Caco-2 (cell line): ENCODE results near the gene CAMK1D. TPM values are rescaled to one million over a fixed set of nuclear protein-coding genes. Genes with fewer than 3 reads are reported as not detected.
A peak's percentile ranks its signal among the peaks of the same experiment; 100 is the strongest.

Experiments used
- BruUV-seq: library from RNA; stranded (reverse); fragments of 400-500 nt; replicated peaks from 2 replicates; lab custom pipeline; 2021; lab: Mats Ljungman, UMichigan
- CTCF ChIA-PET: fragments of 300-600 bp; sonication (Branson Sonifier 250); formaldehyde crosslinking; loops from one replicate; lab custom pipeline; 2022; ENCODE audit warnings: antibody characterized with exemption; lab: Charles Lee
- POLR2A ChIA-PET: fragments of 300-600 bp; sonication (Branson Sonifier 250); formaldehyde crosslinking; loops from one replicate; lab custom pipeline; 2022; ENCODE audit warnings: antibody characterized with exemption; lab: Charles Lee
- DNase-seq, 2 experiments: peaks; one replicate each; pipeline versions ENCODE4 v3.0.0 to v3.0.0-alpha.2; 2020 to 2022
- H3K27me3 ChIP-seq: replicated peaks from 2 replicates; pipeline ENCODE4 v1.6.0; 2011; ENCODE audit warnings: low read length; ENCODE audit not compliant: control insufficient read depth, insufficient read depth
- H3K36me3 ChIP-seq: 2 replicates; pipeline ENCODE4 v1.5.1; 2011; ENCODE audit warnings: low read length; ENCODE audit not compliant: control insufficient read depth, insufficient read depth
- H3K4me1 ChIP-seq: fragments of 250-450 bp; sonication (Bioruptor Pico); 2 replicates; pipeline ENCODE4 v1.5.1; 2020; ENCODE audit warnings: mild to moderate bottlenecking
- H3K4me3 ChIP-seq: 2 replicates; pipeline ENCODE4 v1.5.1; 2011; ENCODE audit warnings: low read depth, mild to moderate bottlenecking, control low read depth, low read length
- H3K9me3 ChIP-seq: fragments of 250-450 bp; sonication (Bioruptor Pico); 2 replicates; pipeline ENCODE4 v1.5.1; 2020; ENCODE audit warnings: mild to moderate bottlenecking, moderate library complexity
- H3K27ac Mint-ChIP-seq: one replicate; pipeline ENCODE4 v1.8.0; 2022; ENCODE audit warnings: mixed read lengths; ENCODE audit not compliant: unreplicated experiment
- H3K27me3 Mint-ChIP-seq: one replicate; pipeline ENCODE4 v1.8.0; 2022; ENCODE audit warnings: mixed read lengths; ENCODE audit not compliant: insufficient read depth, unreplicated experiment
- H3K36me3 Mint-ChIP-seq: one replicate; pipeline ENCODE4 v1.8.0; 2022; ENCODE audit warnings: mild to moderate bottlenecking, mixed read lengths; ENCODE audit not compliant: insufficient read depth, unreplicated experiment
- H3K4me1 Mint-ChIP-seq: one replicate; pipeline ENCODE4 v1.8.0; 2022; ENCODE audit warnings: low read depth, mixed read lengths; ENCODE audit not compliant: unreplicated experiment
- H3K4me3 Mint-ChIP-seq: one replicate; pipeline ENCODE4 v1.8.0; 2022; ENCODE audit warnings: mild to moderate bottlenecking, moderate library complexity, mixed read lengths; ENCODE audit not compliant: unreplicated experiment
- H3K9me3 Mint-ChIP-seq: one replicate; pipeline ENCODE4 v1.8.0; 2022; ENCODE audit warnings: mixed read lengths; ENCODE audit not compliant: unreplicated experiment
- intact Hi-C: fragments of 100-400 bp; cut with micrococcal nuclease; formaldehyde crosslinking; loops from one replicate; pipeline ENCODE4 v1.10.0; 2022; ENCODE audit not compliant: unreplicated experiment
- total RNA-seq: library from RNA; stranded (reverse); gene quantifications from 2 replicates; pipeline ENCODE4 v1.2.3, GENCODE V29; 2022
- TF ChIP-seq, protein P1 (sequence below), 2 experiments: fragments of 200-600 bp in 1 of 2; IDR thresholded peaks; 1 replicate in 1 of 2; 2 replicates in 1 of 2; pipeline versions ENCODE4 v1.5.1 to v1.8.0; 2011 to 2022; ENCODE audit warnings: antibody characterized with exemption in 1 of 2, control low read depth in 1 of 2, inconsistent platforms in 1 of 2, low read depth in 1 of 2, low read length in 1 of 2, mild to moderate bottlenecking in 1 of 2, moderate library complexity in 1 of 2; ENCODE audit not compliant: insufficient read depth in 1 of 2, severe bottlenecking in 1 of 2, unreplicated experiment in 1 of 2

Gene CAMK1D
- total RNA-seq, 1 experiment from 2014 or later: 10.9 TPM

DNA sequence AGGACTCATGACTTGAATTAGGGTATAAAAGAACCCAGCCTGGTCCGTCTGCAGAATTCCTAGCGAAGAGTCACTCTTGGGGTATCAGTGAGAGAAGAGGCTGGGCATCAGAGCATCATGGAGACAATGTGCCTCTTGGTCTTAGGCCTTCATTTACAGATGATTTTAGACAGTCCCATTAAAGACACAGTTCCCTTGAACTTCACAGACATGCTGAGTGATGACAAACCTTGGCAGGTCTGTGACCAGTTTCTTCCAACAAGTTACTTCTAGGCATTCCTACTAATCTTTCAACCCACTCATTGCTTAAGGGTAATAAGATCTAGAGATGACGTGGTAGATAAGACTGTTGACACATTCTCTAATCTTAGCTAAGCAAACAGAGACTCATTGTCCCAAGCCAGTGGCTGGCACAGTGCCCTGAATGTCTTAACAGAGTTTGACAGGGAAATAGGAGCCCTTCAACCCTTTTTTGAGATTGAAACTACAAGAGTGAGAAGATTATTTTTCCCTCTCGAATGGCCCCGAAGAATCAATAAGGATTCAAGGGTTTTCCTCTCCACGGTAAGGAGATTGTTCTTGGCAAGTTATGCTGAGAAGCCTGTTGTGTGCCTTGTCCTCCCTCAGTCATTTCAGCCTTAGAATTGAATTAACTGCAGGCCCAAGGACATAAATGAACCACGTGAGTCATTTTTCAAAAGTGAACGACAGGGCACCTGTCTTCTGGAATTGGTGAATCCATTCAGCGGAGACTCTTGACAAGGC, 371.1 kb downstream of the CAMK1D start:
- intact Hi-C loops: loop anchor here (1.0 to 5.0 kb wide), 2 partner anchors 31 to 257 kb away; no protein-coding TSS in a partner anchor
- peaks cover 26% of the 10 kb centered on the region for H3K4me1 ChIP-seq
- peak overlapping the region; percentile 53 for H3K4me3 Mint-ChIP-seq
- H3K27ac Mint-ChIP-seq: peak overlapping the region; percentile 91
- POLR2A ChIA-PET: no interaction called here
- H3K27me3 ChIP-seq: no peaks in the 10 kb centered on the region
- peaks cover 12% of the 10 kb centered on the region; the same call in 1 of the 2 replicates for H3K9me3 ChIP-seq
- TF ChIP-seq, protein P1, sequence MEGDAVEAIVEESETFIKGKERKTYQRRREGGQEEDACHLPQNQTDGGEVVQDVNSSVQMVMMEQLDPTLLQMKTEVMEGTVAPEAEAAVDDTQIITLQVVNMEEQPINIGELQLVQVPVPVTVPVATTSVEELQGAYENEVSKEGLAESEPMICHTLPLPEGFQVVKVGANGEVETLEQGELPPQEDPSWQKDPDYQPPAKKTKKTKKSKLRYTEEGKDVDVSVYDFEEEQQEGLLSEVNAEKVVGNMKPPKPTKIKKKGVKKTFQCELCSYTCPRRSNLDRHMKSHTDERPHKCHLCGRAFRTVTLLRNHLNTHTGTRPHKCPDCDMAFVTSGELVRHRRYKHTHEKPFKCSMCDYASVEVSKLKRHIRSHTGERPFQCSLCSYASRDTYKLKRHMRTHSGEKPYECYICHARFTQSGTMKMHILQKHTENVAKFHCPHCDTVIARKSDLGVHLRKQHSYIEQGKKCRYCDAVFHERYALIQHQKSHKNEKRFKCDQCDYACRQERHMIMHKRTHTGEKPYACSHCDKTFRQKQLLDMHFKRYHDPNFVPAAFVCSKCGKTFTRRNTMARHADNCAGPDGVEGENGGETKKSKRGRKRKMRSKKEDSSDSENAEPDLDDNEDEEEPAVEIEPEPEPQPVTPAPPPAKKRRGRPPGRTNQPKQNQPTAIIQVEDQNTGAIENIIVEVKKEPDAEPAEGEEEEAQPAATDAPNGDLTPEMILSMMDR (IDR thresholded peaks at IDR 0.05; ENCODE audit: insufficient read depth in 1 of 2, low read depth in 1 of 2, low read length in 1 of 2, severe bottlenecking in 1 of 2, unreplicated experiment in 1 of 2): no peak
- peak; percentile 84 to 91 for DNase-seq
- peaks cover 22% of the 10 kb centered on the region for H3K36me3 Mint-ChIP-seq
- no peaks in the 10 kb centered on the region for H3K36me3 ChIP-seq
- no peaks in the 10 kb centered on the region for H3K27me3 Mint-ChIP-seq
- BruUV-seq: no TSS peak
- H3K9me3 Mint-ChIP-seq: peaks cover 9% of the 10 kb centered on the region
- CTCF ChIA-PET: interaction anchor here (0.6 to 1.0 kb wide), 5 partner anchors 13 to 337 kb away, joined by 3 to 6 read pairs (median 4); no protein-coding TSS in a partner anchor
- H3K4me1 Mint-ChIP-seq: peaks cover 30% of the 10 kb centered on the region
- H3K4me3 ChIP-seq: no peak overlapping the region

DNA sequence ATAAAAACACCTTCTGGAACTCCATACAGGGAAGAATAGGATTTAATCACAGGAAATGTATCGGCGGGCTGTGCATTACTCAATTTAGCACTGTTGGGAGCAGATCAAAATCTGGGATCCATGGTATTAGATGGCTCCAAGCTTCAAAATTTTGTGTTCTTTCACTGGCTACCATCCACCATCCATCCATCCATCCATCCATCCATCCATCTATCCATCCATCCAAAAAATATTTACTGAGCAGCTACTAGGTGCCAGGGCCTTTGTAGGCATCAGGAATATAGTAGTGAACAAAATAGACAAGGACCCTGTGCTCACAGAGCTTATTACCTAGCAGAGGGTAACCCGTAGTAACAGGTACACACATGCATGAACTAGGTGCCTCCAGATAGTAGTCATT, 372.0 kb downstream of the CAMK1D start:
- Histone ChIP-seq H3K9me3 (peaks cover 12% of the 10 kb centered on the region; the same call in 1 of the 2 replicates), H3K4me3 (no peak overlapping the region), H3K36me3 (no peaks in the 10 kb centered on the region), H3K27me3 (no peaks in the 10 kb centered on the region), H3K4me1 (peaks cover 26% of the 10 kb centered on the region)
- Mint-ChIP-seq H3K9me3 (peaks cover 9% of the 10 kb centered on the region), H3K4me1 (peaks cover 30% of the 10 kb centered on the region), H3K4me3 (peak overlapping the region; percentile 53), H3K27me3 (no peaks in the 10 kb centered on the region), H3K36me3 (peaks cover 22% of the 10 kb centered on the region), H3K27ac (peak overlapping the region; percentile 91)
- BruUV-seq: no TSS peak
- intact Hi-C loops: loop anchor here (5.0 kb wide), 1 partner anchor 256 kb away; no protein-coding TSS in a partner anchor
- TF ChIP-seq, protein P1 (IDR thresholded peaks at IDR 0.05; ENCODE audit: insufficient read depth in 1 of 2, low read depth in 1 of 2, low read length in 1 of 2, severe bottlenecking in 1 of 2, unreplicated experiment in 1 of 2): no peak
- POLR2A ChIA-PET: no interaction called here
- CTCF ChIA-PET: no interaction called here
- DNase-seq: no peak

DNA sequence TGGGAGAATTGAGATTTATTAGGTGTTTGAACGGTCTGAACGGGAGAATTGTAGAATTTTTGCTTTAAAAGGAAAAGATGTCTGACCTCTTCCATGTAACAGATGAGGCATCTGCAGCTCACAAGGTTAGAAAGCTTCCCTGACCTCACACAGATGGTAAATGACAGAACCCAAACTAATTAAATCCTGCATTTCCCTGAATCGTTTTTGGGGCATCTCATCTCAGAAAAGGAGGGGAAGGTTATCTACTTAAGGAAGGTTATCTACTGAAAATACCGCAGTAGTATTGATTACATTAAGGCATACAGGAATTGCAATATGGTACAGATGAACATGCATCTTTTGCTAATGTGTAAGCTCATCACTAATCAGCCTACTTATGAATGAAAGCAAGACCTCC, 373.9 kb downstream of the CAMK1D start:
- Histone ChIP-seq H3K4me1 (peaks cover 45% of the 10 kb centered on the region), H3K4me3 (no peak overlapping the region), H3K27me3 (no peaks in the 10 kb centered on the region), H3K9me3 (peaks cover 12% of the 10 kb centered on the region; the same call in 1 of the 2 replicates), H3K36me3 (no peaks in the 10 kb centered on the region)
- peaks cover 30% of the 10 kb centered on the region for H3K4me1 Mint-ChIP-seq
- peaks cover 22% of the 10 kb centered on the region for H3K36me3 Mint-ChIP-seq
- intact Hi-C loops: loop anchor here (5.0 kb wide), 1 partner anchor 254 kb away; no protein-coding TSS in a partner anchor
- no peaks in the 10 kb centered on the region for H3K27me3 Mint-ChIP-seq
- DNase-seq: no peak
- CTCF ChIA-PET: interaction anchor here (1.4 kb wide), 1 partner anchor 178 kb away, joined by 3 read pairs; no protein-coding TSS in a partner anchor
- no TSS peak for BruUV-seq
- H3K27ac Mint-ChIP-seq: no peak overlapping the region
- POLR2A ChIA-PET: no interaction called here
- H3K4me3 Mint-ChIP-seq: no peak overlapping the region
- TF ChIP-seq, protein P1 (IDR thresholded peaks at IDR 0.05; ENCODE audit: insufficient read depth in 1 of 2, low read depth in 1 of 2, low read length in 1 of 2, severe bottlenecking in 1 of 2, unreplicated experiment in 1 of 2): no peak
- H3K9me3 Mint-ChIP-seq: peaks cover 9% of the 10 kb centered on the region
